Gastrocnemius medialis (tissue), 4 donors: Measurements from ENCODE around the gene WDR91.

Experiments used
- CTCF ChIP-seq, 5 experiments: fragments of 450-650 bp in 3 of 5; fragments of 200-600 bp in 2 of 5; sonication (generic) in 2 of 5; IDR thresholded peaks in 4 of 5; conservative IDR thresholded peaks in 1 of 5; 1 replicate in 4 of 5; 2 replicates in 1 of 5; pipeline ENCODE4 v1.5.1; 2016 to 2019; ENCODE audit warnings: antibody characterized with exemption in 5 of 5, mild to moderate bottlenecking in 3 of 5, moderate library complexity in 3 of 5
- POLR2A ChIP-seq, 2 donors: fragments of 450-650 bp; IDR thresholded peaks; one replicate each; pipeline ENCODE4 v1.6.1; 2017; ENCODE audit warnings: antibody characterized with exemption in 2 of 2, mild to moderate bottlenecking in 2 of 2, moderate library complexity in 2 of 2

GRCh38 chr7:135195156-135195555 is 16.2 kb downstream of the WDR91 start:
- TF ChIP-seq POLR2A (IDR thresholded peaks at IDR 0.05) (no peak), CTCF (IDR thresholded peaks at IDR 0.05 in 4 of 5, conservative IDR thresholded peaks at IDR 0.05 in 1 of 5) (no peak)
